WTC11 (cell line): ENCODE measurements around the gene CHRM2. TPM values are rescaled to one million over a fixed set of nuclear protein-coding genes. Genes with fewer than 3 reads are reported as not detected.

ENCODE experiments used
- ATAC-seq: fragments of 200-7000 bp; cut with Tn5 transposase; 2 replicates; pipeline ENCODE4 v1.10.0; 2021; ENCODE audit warnings: mild to moderate bottlenecking, moderate library complexity
- CTCF ChIA-PET: fragments of 300-600 bp; sonication (Branson Sonifier 250); formaldehyde crosslinking; loops from one replicate; lab custom pipeline; 2021; ENCODE audit warnings: antibody characterized with exemption; lab: Charles Lee
- POLR2A ChIA-PET: fragments of 350-600 bp; sonication (Branson Sonifier 250); formaldehyde crosslinking; loops from one replicate; lab custom pipeline; 2021; ENCODE audit warnings: antibody characterized with exemption; lab: Charles Lee
- DNase-seq: peaks from one replicate; pipeline ENCODE4 v3.0.0; 2021; ENCODE audit warnings: low spot score
- H3K27ac Mint-ChIP-seq: 2 replicates; pipeline ENCODE4 v1.8.0; 2021; ENCODE audit warnings: mixed read lengths
- H3K27me3 Mint-ChIP-seq: 2 replicates; pipeline ENCODE4 v1.8.0; 2021; ENCODE audit warnings: low read depth, mild to moderate bottlenecking, moderate library complexity, mixed read lengths
- H3K36me3 Mint-ChIP-seq: 2 replicates; pipeline ENCODE4 v1.8.0; 2021; ENCODE audit warnings: mixed read lengths
- H3K4me1 Mint-ChIP-seq: 2 replicates; pipeline ENCODE4 v1.8.0; 2022; ENCODE audit warnings: mixed read lengths
- H3K4me3 Mint-ChIP-seq: 2 replicates; pipeline ENCODE4 v1.8.0; 2021; ENCODE audit warnings: mild to moderate bottlenecking, moderate library complexity, mixed read lengths
- H3K9me3 Mint-ChIP-seq: 2 replicates; pipeline ENCODE4 v1.8.0; 2021; ENCODE audit warnings: mixed read lengths
- CREM ChIP-seq: sonication (generic); formaldehyde crosslinking; IDR thresholded peaks from 2 replicates; pipeline ENCODE4 v1.8.1; 2022; ENCODE audit warnings: mild to moderate bottlenecking, missing genetic modification reagents, moderate library complexity
- CTCF ChIP-seq: fragments of 200-600 bp; IDR thresholded peaks from 2 replicates; pipeline ENCODE4 v1.8.0; 2022; ENCODE audit warnings: antibody characterized with exemption
- E2F5 ChIP-seq: sonication (generic); formaldehyde crosslinking; IDR thresholded peaks from 2 replicates; pipeline ENCODE4 v1.8.1; 2022; ENCODE audit warnings: mild to moderate bottlenecking, moderate library complexity, missing genetic modification reagents
- FOXP1 ChIP-seq: sonication (generic); formaldehyde crosslinking; IDR thresholded peaks from 2 replicates; pipeline ENCODE4 v1.8.0; 2022; ENCODE audit warnings: missing genetic modification reagents, mild to moderate bottlenecking, moderate library complexity, borderline replicate concordance
- GTF2I ChIP-seq: fragments of 250-450 bp; sonication (Bioruptor Pico); conservative IDR thresholded peaks from 2 replicates; pipeline ENCODE4 v1.4.0; 2021; ENCODE audit warnings: mild to moderate bottlenecking
- JAZF1 ChIP-seq: fragments of 250-450 bp; sonication (Bioruptor Pico); IDR thresholded peaks from 2 replicates; pipeline ENCODE4 v1.9.0; 2021; ENCODE audit warnings: moderate library complexity, mild to moderate bottlenecking, inconsistent platforms
- NFE2L1 ChIP-seq: sonication (generic); formaldehyde crosslinking; IDR thresholded peaks from 2 replicates; pipeline ENCODE4 v1.8.1; 2023; ENCODE audit warnings: missing genetic modification reagents
- SMAD3 ChIP-seq: sonication (generic); formaldehyde crosslinking; IDR thresholded peaks from 2 replicates; pipeline ENCODE4 v1.8.0; 2022; ENCODE audit warnings: missing genetic modification reagents, mild to moderate bottlenecking, borderline replicate concordance
- SMAD4 ChIP-seq: sonication (generic); formaldehyde crosslinking; IDR thresholded peaks from 2 replicates; pipeline ENCODE4 v1.8.0; 2022; ENCODE audit warnings: mild to moderate bottlenecking, missing genetic modification reagents
- TEAD1 ChIP-seq: sonication (generic); formaldehyde crosslinking; IDR thresholded peaks from 2 replicates; pipeline ENCODE4 v1.8.0; 2022; ENCODE audit warnings: mild to moderate bottlenecking, missing genetic modification reagents
- USF2 ChIP-seq: sonication (generic); formaldehyde crosslinking; IDR thresholded peaks from 2 replicates; pipeline ENCODE4 v1.8.1; 2023; ENCODE audit warnings: mild to moderate bottlenecking, missing genetic modification reagents, moderate library complexity
- ZNF219 ChIP-seq: sonication (generic); formaldehyde crosslinking; IDR thresholded peaks from 2 replicates; pipeline ENCODE4 v1.8.0; 2023; ENCODE audit warnings: missing genetic modification reagents, mild to moderate bottlenecking, borderline replicate concordance
- ZNF263 ChIP-seq: sonication (generic); formaldehyde crosslinking; IDR thresholded peaks from 2 replicates; pipeline ENCODE4 v1.8.1; 2022; ENCODE audit warnings: low read depth, mild to moderate bottlenecking, moderate library complexity, missing genetic modification reagents
- ZNF396 ChIP-seq: fragments of 250-450 bp; sonication (Bioruptor Pico); IDR thresholded peaks from 2 replicates; pipeline ENCODE4 v1.8.0; 2021; ENCODE audit warnings: mild to moderate bottlenecking, moderate library complexity, borderline replicate concordance
- ZNF425 ChIP-seq: fragments of 250-450 bp; sonication (Bioruptor Pico); conservative IDR thresholded peaks from 2 replicates; pipeline ENCODE4 v1.9.0; 2021; ENCODE audit warnings: mild to moderate bottlenecking
- ZNF671 ChIP-seq: fragments of 250-450 bp; sonication (Bioruptor Pico); IDR thresholded peaks from 2 replicates; pipeline ENCODE4 v1.8.0; 2021; ENCODE audit warnings: mild to moderate bottlenecking
- total RNA-seq: library from RNA; stranded (reverse); gene quantifications from 3 replicates; pipeline ENCODE4 v1.2.3, GENCODE V29; 2021
- TF ChIP-seq, protein P1 (sequence below): fragments of 250-450 bp; sonication (Bioruptor Pico); IDR thresholded peaks from 2 replicates; pipeline ENCODE4 v1.9.0; 2021; ENCODE audit warnings: mild to moderate bottlenecking
- TF ChIP-seq, protein P2 (sequence below): fragments of 250-450 bp; sonication (Bioruptor Pico); IDR thresholded peaks from 2 replicates; pipeline ENCODE4 v1.9.0; 2021; ENCODE audit warnings: mild to moderate bottlenecking, borderline replicate concordance
- TF ChIP-seq, protein P3 (sequence below): sonication (generic); formaldehyde crosslinking; IDR thresholded peaks from 2 replicates; pipeline ENCODE4 v1.8.1; 2022; ENCODE audit warnings: missing genetic modification reagents, borderline replicate concordance

Gene CHRM2
- total RNA-seq, 1 experiment from 2014 or later, result 0.15 TPM

- Mint-ChIP-seq H3K36me3 (no peaks in the 10 kb centered on the region), H3K9me3 (peaks cover 8% of the 10 kb centered on the region; the same call in 1 of the 2 replicates), H3K4me3 (no peak overlapping the region), H3K27ac (no peak overlapping the region), H3K27me3 (no peaks in the 10 kb centered on the region), H3K4me1 (peaks cover 9% of the 10 kb centered on the region)
- ChIA-PET POLR2A (no interaction called here), CTCF (no interaction called here)
- ATAC-seq, result no peak
- TF ChIP-seq NFE2L1 (CRISPR knock-in tag) (no peak), JAZF1 (CRISPR knock-in tag) (no peak), ZNF425 (CRISPR knock-in tag) (no peak), ZNF263 (no peak), SMAD3 (no peak), ZNF219 (no peak), CTCF (no peak), FOXP1 (CRISPR knock-in tag) (no peak)
- no peak for DNase-seq
Measured at GRCh38 chr7:136938476-136938875, 70.0 kb downstream of the CHRM2 start.

- TF ChIP-seq, protein P1, sequence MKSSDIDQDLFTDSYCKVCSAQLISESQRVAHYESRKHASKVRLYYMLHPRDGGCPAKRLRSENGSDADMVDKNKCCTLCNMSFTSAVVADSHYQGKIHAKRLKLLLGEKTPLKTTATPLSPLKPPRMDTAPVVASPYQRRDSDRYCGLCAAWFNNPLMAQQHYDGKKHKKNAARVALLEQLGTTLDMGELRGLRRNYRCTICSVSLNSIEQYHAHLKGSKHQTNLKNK (CRISPR knock-in tag), result no peak
- TF ChIP-seq ZNF396 (no peak), SMAD3 (no peak)
- ATAC-seq, result no peak
- CTCF ChIA-PET, result no interaction called here
- H3K9me3 Mint-ChIP-seq, result no peaks in the 10 kb centered on the region
- H3K27me3 Mint-ChIP-seq, result no peaks in the 10 kb centered on the region
- H3K27ac Mint-ChIP-seq, result no peak overlapping the region
- DNase-seq, result no peak
- POLR2A ChIA-PET, result no interaction called here
- H3K4me3 Mint-ChIP-seq, result no peak overlapping the region
- peaks cover 9% of the 10 kb centered on the region for H3K4me1 Mint-ChIP-seq
- H3K36me3 Mint-ChIP-seq, result no peaks in the 10 kb centered on the region
Measured at GRCh38 chr7:136940122-136940521, 71.7 kb downstream of the CHRM2 start.

DNA sequence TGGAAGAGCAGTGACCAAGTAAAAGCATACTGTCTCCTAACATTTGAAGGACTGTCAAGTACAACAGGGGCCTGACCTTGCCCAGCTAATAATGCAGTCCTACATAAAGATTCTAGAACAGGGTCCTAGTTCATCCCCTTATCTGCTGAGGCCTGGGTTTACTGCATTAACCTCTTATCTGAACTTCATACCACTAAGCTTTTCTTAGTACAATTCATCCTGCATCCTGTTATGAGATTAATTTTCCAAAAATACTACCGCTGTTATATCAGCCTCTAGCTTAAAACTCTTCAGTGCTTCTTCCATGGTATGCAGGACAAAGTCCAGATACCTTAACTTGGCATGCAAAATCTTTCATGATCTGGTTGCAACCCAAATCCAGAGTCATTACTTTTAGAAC, 72.5 kb downstream of the CHRM2 start:
- DNase-seq, result no peak
- Mint-ChIP-seq H3K4me3 (no peak overlapping the region), H3K36me3 (no peaks in the 10 kb centered on the region), H3K9me3 (no peaks in the 10 kb centered on the region), H3K27ac (no peak overlapping the region), H3K4me1 (peaks cover 9% of the 10 kb centered on the region), H3K27me3 (no peaks in the 10 kb centered on the region)
- ChIA-PET CTCF (no interaction called here), POLR2A (interaction anchor here (0.5 kb wide), 1 partner anchor 18 kb away, joined by 3 read pairs; no protein-coding TSS in a partner anchor)
- ATAC-seq, result no peak
- TF ChIP-seq E2F5 (CRISPR knock-in tag) (no peak), CREM (CRISPR knock-in tag) (no peak), USF2 (no peak), ZNF671 (CRISPR knock-in tag) (no peak), SMAD4 (CRISPR knock-in tag) (no peak), GTF2I (CRISPR knock-in tag) (no peak), FOXP1 (CRISPR knock-in tag) (no peak), TEAD1 (CRISPR knock-in tag) (no peak), JAZF1 (CRISPR knock-in tag) (no peak), SMAD3 (no peak)
- TF ChIP-seq, protein P2, sequence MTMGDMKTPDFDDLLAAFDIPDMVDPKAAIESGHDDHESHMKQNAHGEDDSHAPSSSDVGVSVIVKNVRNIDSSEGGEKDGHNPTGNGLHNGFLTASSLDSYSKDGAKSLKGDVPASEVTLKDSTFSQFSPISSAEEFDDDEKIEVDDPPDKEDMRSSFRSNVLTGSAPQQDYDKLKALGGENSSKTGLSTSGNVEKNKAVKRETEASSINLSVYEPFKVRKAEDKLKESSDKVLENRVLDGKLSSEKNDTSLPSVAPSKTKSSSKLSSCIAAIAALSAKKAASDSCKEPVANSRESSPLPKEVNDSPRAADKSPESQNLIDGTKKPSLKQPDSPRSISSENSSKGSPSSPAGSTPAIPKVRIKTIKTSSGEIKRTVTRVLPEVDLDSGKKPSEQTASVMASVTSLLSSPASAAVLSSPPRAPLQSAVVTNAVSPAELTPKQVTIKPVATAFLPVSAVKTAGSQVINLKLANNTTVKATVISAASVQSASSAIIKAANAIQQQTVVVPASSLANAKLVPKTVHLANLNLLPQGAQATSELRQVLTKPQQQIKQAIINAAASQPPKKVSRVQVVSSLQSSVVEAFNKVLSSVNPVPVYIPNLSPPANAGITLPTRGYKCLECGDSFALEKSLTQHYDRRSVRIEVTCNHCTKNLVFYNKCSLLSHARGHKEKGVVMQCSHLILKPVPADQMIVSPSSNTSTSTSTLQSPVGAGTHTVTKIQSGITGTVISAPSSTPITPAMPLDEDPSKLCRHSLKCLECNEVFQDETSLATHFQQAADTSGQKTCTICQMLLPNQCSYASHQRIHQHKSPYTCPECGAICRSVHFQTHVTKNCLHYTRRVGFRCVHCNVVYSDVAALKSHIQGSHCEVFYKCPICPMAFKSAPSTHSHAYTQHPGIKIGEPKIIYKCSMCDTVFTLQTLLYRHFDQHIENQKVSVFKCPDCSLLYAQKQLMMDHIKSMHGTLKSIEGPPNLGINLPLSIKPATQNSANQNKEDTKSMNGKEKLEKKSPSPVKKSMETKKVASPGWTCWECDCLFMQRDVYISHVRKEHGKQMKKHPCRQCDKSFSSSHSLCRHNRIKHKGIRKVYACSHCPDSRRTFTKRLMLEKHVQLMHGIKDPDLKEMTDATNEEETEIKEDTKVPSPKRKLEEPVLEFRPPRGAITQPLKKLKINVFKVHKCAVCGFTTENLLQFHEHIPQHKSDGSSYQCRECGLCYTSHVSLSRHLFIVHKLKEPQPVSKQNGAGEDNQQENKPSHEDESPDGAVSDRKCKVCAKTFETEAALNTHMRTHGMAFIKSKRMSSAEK, result no peak
- TF ChIP-seq, protein P3, sequence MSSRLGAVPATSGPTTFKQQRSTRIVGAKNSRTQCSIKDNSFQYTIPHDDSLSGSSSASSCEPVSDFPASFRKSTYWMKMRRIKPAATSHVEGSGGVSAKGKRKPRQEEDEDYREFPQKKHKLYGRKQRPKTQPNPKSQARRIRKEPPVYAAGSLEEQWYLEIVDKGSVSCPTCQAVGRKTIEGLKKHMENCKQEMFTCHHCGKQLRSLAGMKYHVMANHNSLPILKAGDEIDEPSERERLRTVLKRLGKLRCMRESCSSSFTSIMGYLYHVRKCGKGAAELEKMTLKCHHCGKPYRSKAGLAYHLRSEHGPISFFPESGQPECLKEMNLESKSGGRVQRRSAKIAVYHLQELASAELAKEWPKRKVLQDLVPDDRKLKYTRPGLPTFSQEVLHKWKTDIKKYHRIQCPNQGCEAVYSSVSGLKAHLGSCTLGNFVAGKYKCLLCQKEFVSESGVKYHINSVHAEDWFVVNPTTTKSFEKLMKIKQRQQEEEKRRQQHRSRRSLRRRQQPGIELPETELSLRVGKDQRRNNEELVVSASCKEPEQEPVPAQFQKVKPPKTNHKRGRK (CRISPR knock-in tag), result no peak
